ENCODE results near the gene CLEC19A. TPM values are rescaled to one million over a fixed set of nuclear protein-coding genes. Genes with fewer than 3 reads are reported as not detected.

Gene CLEC19A
- total and polyA plus RNA-seq, 4 donors: 0.50 to 1.00 (median 0.82) TPM

DNA sequence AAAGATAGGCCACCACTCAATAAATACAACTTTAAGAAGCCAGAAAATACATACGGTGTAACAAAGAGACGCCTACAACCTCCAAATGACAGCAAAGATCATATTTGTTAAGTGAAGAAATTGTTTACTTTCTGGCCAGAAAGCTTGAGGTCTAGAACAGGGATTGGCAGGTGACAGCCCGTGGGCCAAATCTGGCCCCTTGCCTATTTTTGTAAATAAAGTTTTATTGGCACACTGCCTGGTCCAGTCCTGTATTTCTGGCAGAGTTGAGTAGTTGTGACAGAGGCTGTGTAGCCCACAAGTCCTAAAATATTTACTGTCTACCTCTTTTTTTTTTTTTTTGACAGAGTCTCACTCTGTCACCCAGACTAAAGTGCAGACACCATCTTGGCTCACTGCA lies 3.4 kb upstream of the CLEC19A start:
- DNase-seq (ENCODE audit: low read depth in 4 of 6, low spot score in 6 of 6): no peak
- no peaks in the 10 kb centered on the region for H3K9me3 ChIP-seq (ENCODE audit: control insufficient read depth, insufficient read depth, low read length)
- no CpG with 5 or more reads among the region's 3 CpGs for WGBS (ENCODE audit: insufficient coverage)

DNA sequence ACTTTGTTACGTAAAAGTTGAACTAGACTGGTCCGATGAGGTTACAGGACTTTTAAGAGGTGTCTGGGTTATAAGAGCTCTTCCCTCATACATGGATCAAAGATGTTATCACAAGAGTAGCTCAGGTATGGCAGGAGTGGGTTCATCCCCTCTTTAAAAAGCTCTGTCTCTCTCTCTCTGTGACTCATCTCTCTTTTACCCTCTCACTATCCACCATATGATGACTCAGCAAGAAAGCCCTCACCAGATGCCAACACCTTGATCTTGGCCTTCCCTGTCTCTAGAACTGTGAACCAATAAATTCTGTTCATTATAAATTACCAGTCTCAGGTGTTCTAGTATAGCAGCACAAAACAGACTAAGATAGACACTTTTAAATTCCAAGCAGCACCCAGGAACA lies 1.9 kb upstream of the CLEC19A start:
- no peak for DNase-seq (ENCODE audit: low read depth in 4 of 6, low spot score in 6 of 6)
- Histone ChIP-seq H3K27me3 (ENCODE audit: control insufficient read depth, insufficient read depth, low read length) (no peaks in the 10 kb centered on the region), H3K36me3 (ENCODE audit: control insufficient read depth, insufficient read depth, low read length) (no peaks in the 10 kb centered on the region), H3K4me3 (ENCODE audit: low read depth, low read length) (no peak overlapping the region), H3K27ac (ENCODE audit: low read depth, low read length) (no peak overlapping the region), H3K9me3 (ENCODE audit: control insufficient read depth, insufficient read depth, low read length) (no peaks in the 10 kb centered on the region), H3K4me1 (ENCODE audit: control insufficient read depth, insufficient read depth, low read length) (peaks cover 5% of the 10 kb centered on the region)
- no CpG with 5 or more reads among the region's 2 CpGs for WGBS (ENCODE audit: insufficient coverage)

More for the DNA sequence above, 3.4 kb upstream of the CLEC19A start:
- no peaks in the 10 kb centered on the region for H3K36me3 ChIP-seq (ENCODE audit: control insufficient read depth, insufficient read depth, low read length)
- H3K27me3 ChIP-seq (ENCODE audit: control insufficient read depth, insufficient read depth, low read length): no peaks in the 10 kb centered on the region
- no peak overlapping the region for H3K4me3 ChIP-seq (ENCODE audit: low read depth, low read length)
- peaks cover 5% of the 10 kb centered on the region for H3K4me1 ChIP-seq (ENCODE audit: control insufficient read depth, insufficient read depth, low read length)
- H3K27ac ChIP-seq (ENCODE audit: low read depth, low read length): no peak overlapping the region

GRCh38 chr16:19284207-19284606 lies 1.3 kb upstream of the CLEC19A start:
- peak in 4 of 6 donors; percentile 33 to 96 (median 70) for DNase-seq (ENCODE audit: low read depth in 4 of 6, low spot score in 6 of 6)
- Histone ChIP-seq H3K4me1 (ENCODE audit: control insufficient read depth, insufficient read depth, low read length) (peaks cover 5% of the 10 kb centered on the region), H3K27me3 (ENCODE audit: control insufficient read depth, insufficient read depth, low read length) (no peaks in the 10 kb centered on the region), H3K4me3 (ENCODE audit: low read depth, low read length) (no peak overlapping the region), H3K36me3 (ENCODE audit: control insufficient read depth, insufficient read depth, low read length) (no peaks in the 10 kb centered on the region), H3K9me3 (ENCODE audit: control insufficient read depth, insufficient read depth, low read length) (no peaks in the 10 kb centered on the region), H3K27ac (ENCODE audit: low read depth, low read length) (no peak overlapping the region)
- WGBS (ENCODE audit: insufficient coverage): 15% methylated on average over 1 of the region's 1 CpG

DNA sequence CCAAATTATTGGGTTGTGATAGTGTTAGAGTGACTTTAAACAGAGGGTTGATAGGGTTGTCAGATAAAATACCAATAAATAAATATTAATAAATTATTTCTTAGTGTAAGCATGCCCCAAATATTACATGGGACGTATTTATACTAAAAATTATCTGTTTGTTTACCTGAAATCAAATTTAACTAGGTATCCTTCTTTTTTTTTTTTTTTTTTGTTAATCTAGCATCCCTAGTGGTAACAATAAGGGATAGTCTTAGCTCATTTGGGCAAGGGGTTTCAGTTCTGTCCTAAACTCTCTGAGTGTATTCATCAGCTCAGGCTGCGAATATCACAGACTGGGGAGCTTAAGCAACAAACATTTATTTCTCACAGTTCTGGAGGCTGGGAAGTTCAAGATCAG lies 1.3 kb downstream of the CLEC19A start:
- Histone ChIP-seq H3K36me3 (ENCODE audit: control insufficient read depth, insufficient read depth, low read length) (no peaks in the 10 kb centered on the region), H3K4me3 (ENCODE audit: low read depth, low read length) (no peak overlapping the region), H3K27ac (ENCODE audit: low read depth, low read length) (no peak overlapping the region), H3K9me3 (ENCODE audit: control insufficient read depth, insufficient read depth, low read length) (no peaks in the 10 kb centered on the region), H3K4me1 (ENCODE audit: control insufficient read depth, insufficient read depth, low read length) (peaks cover 25% of the 10 kb centered on the region), H3K27me3 (ENCODE audit: control insufficient read depth, insufficient read depth, low read length) (no peaks in the 10 kb centered on the region)
- no CpG with 5 or more reads among the region's 2 CpGs for WGBS (ENCODE audit: insufficient coverage)
- DNase-seq (ENCODE audit: low read depth in 4 of 6, low spot score in 6 of 6): no peak

- H3K36me3 ChIP-seq (ENCODE audit: control insufficient read depth, insufficient read depth, low read length): no peaks in the 10 kb centered on the region
- no peaks in the 10 kb centered on the region for H3K27me3 ChIP-seq (ENCODE audit: control insufficient read depth, insufficient read depth, low read length)
- WGBS (ENCODE audit: insufficient coverage): 87% methylated on average over 3 of the region's 4 CpGs
- no peak overlapping the region for H3K4me3 ChIP-seq (ENCODE audit: low read depth, low read length)
- H3K4me1 ChIP-seq (ENCODE audit: control insufficient read depth, insufficient read depth, low read length): peaks cover 28% of the 10 kb centered on the region
- no peak overlapping the region for H3K27ac ChIP-seq (ENCODE audit: low read depth, low read length)
- DNase-seq (ENCODE audit: low read depth in 4 of 6, low spot score in 6 of 6): no peak
- no peaks in the 10 kb centered on the region for H3K9me3 ChIP-seq (ENCODE audit: control insufficient read depth, insufficient read depth, low read length)
These were observed 1.7 kb downstream of the CLEC19A start for GRCh38 chr16:19287241-19287640.

DNA sequence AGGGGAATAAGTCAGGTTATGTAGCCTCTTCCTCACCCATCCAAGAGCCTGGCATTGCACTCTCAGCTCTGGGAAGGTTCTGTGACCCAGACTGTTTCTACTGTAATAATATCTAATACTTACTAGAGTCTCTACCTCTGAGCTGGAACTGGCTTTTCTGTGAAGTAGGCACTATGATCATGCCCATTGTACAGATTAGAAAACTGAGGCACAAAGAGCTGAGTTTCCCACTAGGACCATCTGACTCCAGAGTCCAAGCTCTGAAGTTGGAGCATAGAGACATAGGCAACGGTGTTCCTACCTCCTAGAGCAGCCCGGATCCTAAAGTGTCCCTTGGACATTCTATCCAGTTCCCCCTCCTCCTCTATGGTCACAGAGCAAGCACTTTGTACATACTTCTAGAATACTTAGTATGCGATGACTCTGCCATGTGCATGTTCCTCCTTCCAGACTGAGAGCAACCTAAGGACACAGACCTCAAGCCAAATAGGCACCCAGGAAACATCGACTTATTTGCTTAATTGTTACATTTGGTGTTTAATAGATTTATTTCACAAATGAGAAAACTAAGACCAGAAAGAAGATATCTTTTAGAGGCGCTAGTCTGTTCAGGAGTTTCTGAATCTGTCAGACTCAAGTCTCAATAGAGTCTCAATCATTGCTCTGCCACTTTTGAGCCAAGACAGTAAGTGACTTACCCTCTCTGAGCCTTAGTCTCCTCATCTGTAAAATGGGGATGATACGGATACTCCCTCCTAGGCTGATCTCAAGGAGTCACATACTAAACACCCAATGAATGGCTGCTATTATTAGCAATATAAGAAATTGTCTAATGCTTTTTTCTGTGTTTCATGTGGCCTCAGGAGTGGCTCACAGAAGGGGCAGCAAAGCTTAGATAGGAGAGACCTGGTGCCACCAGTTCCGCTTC lies 3.6 kb downstream of the CLEC19A start:
- 78% methylated on average over 3 of the region's 7 CpGs for WGBS (ENCODE audit: insufficient coverage)
- no peak for DNase-seq (ENCODE audit: low read depth in 4 of 6, low spot score in 6 of 6)
- Histone ChIP-seq H3K4me3 (ENCODE audit: low read depth, low read length) (no peak overlapping the region), H3K27me3 (ENCODE audit: control insufficient read depth, insufficient read depth, low read length) (no peaks in the 10 kb centered on the region), H3K27ac (ENCODE audit: low read depth, low read length) (peak overlapping the region; percentile 34), H3K36me3 (ENCODE audit: control insufficient read depth, insufficient read depth, low read length) (no peaks in the 10 kb centered on the region), H3K4me1 (ENCODE audit: control insufficient read depth, insufficient read depth, low read length) (peaks cover 28% of the 10 kb centered on the region), H3K9me3 (ENCODE audit: control insufficient read depth, insufficient read depth, low read length) (no peaks in the 10 kb centered on the region)

- no peaks in the 10 kb centered on the region for H3K9me3 ChIP-seq (ENCODE audit: control insufficient read depth, insufficient read depth, low read length)
- peak overlapping the region; percentile 34 for H3K27ac ChIP-seq (ENCODE audit: low read depth, low read length)
- H3K4me3 ChIP-seq (ENCODE audit: low read depth, low read length): no peak overlapping the region
- peak in 4 of 6 donors; percentile 48 to 91 (median 72) for DNase-seq (ENCODE audit: low read depth in 4 of 6, low spot score in 6 of 6)
- peaks cover 28% of the 10 kb centered on the region for H3K4me1 ChIP-seq (ENCODE audit: control insufficient read depth, insufficient read depth, low read length)
- no peaks in the 10 kb centered on the region for H3K36me3 ChIP-seq (ENCODE audit: control insufficient read depth, insufficient read depth, low read length)
- no peaks in the 10 kb centered on the region for H3K27me3 ChIP-seq (ENCODE audit: control insufficient read depth, insufficient read depth, low read length)
- WGBS (ENCODE audit: insufficient coverage): 17% methylated on average over 6 of the region's 7 CpGs
These were observed 4.4 kb downstream of the CLEC19A start for GRCh38 chr16:19289811-19290485.

DNA sequence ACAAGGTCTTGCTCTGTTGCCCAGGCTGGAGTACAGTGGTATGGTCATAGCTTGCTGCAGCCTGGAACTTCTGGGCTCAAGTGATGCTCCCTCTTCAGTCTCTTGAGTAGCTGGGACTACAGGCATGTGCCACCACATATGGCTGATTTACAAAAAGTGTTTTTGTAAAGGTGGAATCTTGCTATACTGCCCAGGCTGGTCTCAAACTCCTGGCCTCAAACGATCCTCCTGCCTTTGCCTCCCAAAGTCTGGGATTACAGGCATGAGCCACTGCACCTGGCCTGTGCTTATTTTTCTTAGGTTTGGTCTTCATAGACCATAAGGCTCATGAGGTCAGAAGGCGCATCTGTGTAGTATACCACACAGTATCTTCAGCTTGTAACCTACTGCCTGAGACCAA lies 5.3 kb downstream of the CLEC19A start:
- Histone ChIP-seq H3K36me3 (ENCODE audit: control insufficient read depth, insufficient read depth, low read length) (no peaks in the 10 kb centered on the region), H3K27ac (ENCODE audit: low read depth, low read length) (no peak overlapping the region), H3K4me1 (ENCODE audit: control insufficient read depth, insufficient read depth, low read length) (peaks cover 23% of the 10 kb centered on the region), H3K4me3 (ENCODE audit: low read depth, low read length) (no peak overlapping the region), H3K27me3 (ENCODE audit: control insufficient read depth, insufficient read depth, low read length) (no peaks in the 10 kb centered on the region), H3K9me3 (ENCODE audit: control insufficient read depth, insufficient read depth, low read length) (no peaks in the 10 kb centered on the region)
- DNase-seq (ENCODE audit: low read depth in 4 of 6, low spot score in 6 of 6): no peak
- WGBS (ENCODE audit: insufficient coverage): 60% methylated on average over 1 of the region's 2 CpGs

GRCh38 chr16:19291475-19291874 lies 5.9 kb downstream of the CLEC19A start:
- WGBS (ENCODE audit: insufficient coverage): no CpG with 5 or more reads among the region's 4 CpGs
- peak in 5 of 6 donors; percentile 35 to 89 (median 66) for DNase-seq (ENCODE audit: low read depth in 4 of 6, low spot score in 6 of 6)
- Histone ChIP-seq H3K36me3 (ENCODE audit: control insufficient read depth, insufficient read depth, low read length) (no peaks in the 10 kb centered on the region), H3K27ac (ENCODE audit: low read depth, low read length) (no peak overlapping the region), H3K4me1 (ENCODE audit: control insufficient read depth, insufficient read depth, low read length) (peaks cover 23% of the 10 kb centered on the region), H3K4me3 (ENCODE audit: low read depth, low read length) (no peak overlapping the region), H3K27me3 (ENCODE audit: control insufficient read depth, insufficient read depth, low read length) (no peaks in the 10 kb centered on the region), H3K9me3 (ENCODE audit: control insufficient read depth, insufficient read depth, low read length) (no peaks in the 10 kb centered on the region)

Measured in spinal cord (tissue), 10 donors.